ENCODE results near the gene PMM2.
"Not testable (repeated sequence)": the region's sequence is repeated elsewhere in the genome, so short reads cannot be mapped to it uniquely, and the experiment has no call there.

The PMM2 gene

GRCh38 chr16:8775359-8775758 is 22.3 kb upstream of the PMM2 start:
- TF ChIP-seq CTCF (IDR thresholded peaks at IDR 0.05; ENCODE audit: low read depth, low read length, missing control alignments), result no peak
- Histone ChIP-seq H3K27ac (no peak overlapping the region), H3K36me3 (replicated peaks) (no peaks in the 10 kb centered on the region), H3K4me3 (ENCODE audit: low read depth, low read length) (no peak overlapping the region), H3K27me3 (replicated peaks) (no peaks in the 10 kb centered on the region)
- no peak for DNase-seq
- in situ Hi-C loops (cut with HindIII; ENCODE audit: low pct_ligation_motif_present, low sequenced_read_pairs), result no loop called here

- in situ Hi-C loops (cut with HindIII; ENCODE audit: low pct_ligation_motif_present, low sequenced_read_pairs), result no loop called here
- H3K4me3 ChIP-seq (ENCODE audit: low read depth, low read length), result no peak overlapping the region
- no peak for TF ChIP-seq CTCF (IDR thresholded peaks at IDR 0.05; ENCODE audit: low read depth, low read length, missing control alignments)
- H3K36me3 ChIP-seq (replicated peaks), result no peaks in the 10 kb centered on the region
- DNase-seq, result no peak
- no peaks in the 10 kb centered on the region for H3K27me3 ChIP-seq (replicated peaks)
- H3K27ac ChIP-seq, result no peak overlapping the region
Measured at GRCh38 chr16:8776129-8776584, 21.5 kb upstream of the PMM2 start.

GRCh38 chr16:8777217-8777616 is 20.4 kb upstream of the PMM2 start:
- DNase-seq, result no peak
- TF ChIP-seq CTCF (IDR thresholded peaks at IDR 0.05; ENCODE audit: low read depth, low read length, missing control alignments), result no peak
- no peaks in the 10 kb centered on the region for H3K36me3 ChIP-seq (replicated peaks)
- in situ Hi-C loops (cut with HindIII; ENCODE audit: low pct_ligation_motif_present, low sequenced_read_pairs), result no loop called here
- H3K4me3 ChIP-seq (ENCODE audit: low read depth, low read length), result no peak overlapping the region
- H3K27ac ChIP-seq, result no peak overlapping the region
- H3K27me3 ChIP-seq (replicated peaks), result no peaks in the 10 kb centered on the region

GRCh38 chr16:8781797-8782196 is 15.8 kb upstream of the PMM2 start:
- in situ Hi-C loops (cut with HindIII; ENCODE audit: low pct_ligation_motif_present, low sequenced_read_pairs), result no loop called here
- no peaks in the 10 kb centered on the region for H3K27me3 ChIP-seq (replicated peaks)
- no peak for DNase-seq
- no peak overlapping the region for H3K27ac ChIP-seq
- no peaks in the 10 kb centered on the region for H3K36me3 ChIP-seq (replicated peaks)
- TF ChIP-seq CTCF (IDR thresholded peaks at IDR 0.05; ENCODE audit: low read depth, low read length, missing control alignments), result no peak
- H3K4me3 ChIP-seq (ENCODE audit: low read depth, low read length), result no peak overlapping the region

- H3K27me3 ChIP-seq (replicated peaks), result no peaks in the 10 kb centered on the region
- no peaks in the 10 kb centered on the region for H3K36me3 ChIP-seq (replicated peaks)
- H3K27ac ChIP-seq, result no peak overlapping the region
- no peak for DNase-seq
- in situ Hi-C loops (cut with HindIII; ENCODE audit: low pct_ligation_motif_present, low sequenced_read_pairs), result no loop called here
- no peak for TF ChIP-seq CTCF (IDR thresholded peaks at IDR 0.05; ENCODE audit: low read depth, low read length, missing control alignments)
- H3K4me3 ChIP-seq (ENCODE audit: low read depth, low read length), result no peak overlapping the region
Measured at GRCh38 chr16:8782673-8783072, 15.0 kb upstream of the PMM2 start.

- in situ Hi-C loops (cut with HindIII; ENCODE audit: low pct_ligation_motif_present, low sequenced_read_pairs), result no loop called here
- no peak overlapping the region for H3K27ac ChIP-seq
- no peak for TF ChIP-seq CTCF (IDR thresholded peaks at IDR 0.05; ENCODE audit: low read depth, low read length, missing control alignments)
- no peaks in the 10 kb centered on the region for H3K27me3 ChIP-seq (replicated peaks)
- no peak for DNase-seq
- no peak overlapping the region for H3K4me3 ChIP-seq (ENCODE audit: low read depth, low read length)
- H3K36me3 ChIP-seq (replicated peaks), result no peaks in the 10 kb centered on the region
Measured at GRCh38 chr16:8785408-8785807, 12.2 kb upstream of the PMM2 start.

- in situ Hi-C loops (cut with HindIII; ENCODE audit: low pct_ligation_motif_present, low sequenced_read_pairs); DNase-seq; H3K36me3 ChIP-seq (replicated peaks); H3K27ac ChIP-seq; H3K4me3 ChIP-seq (ENCODE audit: low read depth, low read length); H3K27me3 ChIP-seq (replicated peaks): not testable (repeated sequence)
Measured at GRCh38 chr16:8786316-8786715, 11.3 kb upstream of the PMM2 start.
